HG03432 (cell line): ENCODE data around the gene MS4A18.
"Not testable (repeated sequence)": the region's sequence is repeated elsewhere in the genome, so short reads cannot be mapped to it uniquely, and the experiment has no call there.

ENCODE experiments used
- ATAC-seq: cut with Tn5 transposase; IDR thresholded peaks from one replicate; pipeline ENCODE4 v1.9.1; 2021; ENCODE audit warnings: mild to moderate bottlenecking, moderate library complexity; ENCODE audit not compliant: unreplicated experiment

MS4A18 gene

GRCh38 chr11:60724420-60724819 is at the start of gene MS4A18:
TSS of gene MS4A18 (plus strand) at chr11:60724720.
- no peak for ATAC-seq

GRCh38 chr11:60678231-60678630 is 46.3 kb upstream of the MS4A18 start:
- ATAC-seq: not testable (repeated sequence)

- no peak for ATAC-seq
These were observed 44.6 kb upstream of the MS4A18 start for GRCh38 chr11:60679879-60680278.

GRCh38 chr11:60680455-60681119 is 43.9 kb upstream of the MS4A18 start:
- no peak for ATAC-seq

- ATAC-seq: not testable (repeated sequence)
These were observed 40.0 kb upstream of the MS4A18 start for GRCh38 chr11:60684541-60684848.

- ATAC-seq: no peak
These were observed 32.9 kb upstream of the MS4A18 start for GRCh38 chr11:60691661-60692060.

- ATAC-seq: no peak
These were observed 25.2 kb upstream of the MS4A18 start, which contains the start of gene MS4A8 for GRCh38 chr11:60699284-60699691. TSS of gene MS4A8 (plus strand) at chr11:60699612. CDS start at chr11:60700861, 1,249 bp downstream.

GRCh38 chr11:60699936-60700335 is 24.6 kb upstream of the MS4A18 start:
- no peak for ATAC-seq

- no peak for ATAC-seq
These were observed 23.6 kb upstream of the MS4A18 start for GRCh38 chr11:60700689-60701468.

GRCh38 chr11:60701469-60701818 is 23.1 kb upstream of the MS4A18 start:
- ATAC-seq: no peak

GRCh38 chr11:60703374-60703773 is 21.1 kb upstream of the MS4A18 start:
- no peak for ATAC-seq

- ATAC-seq: no peak
These were observed 18.6 kb upstream of the MS4A18 start for GRCh38 chr11:60705895-60706294.

GRCh38 chr11:60706931-60707330 is 17.6 kb upstream of the MS4A18 start:
- ATAC-seq: no peak

GRCh38 chr11:60710482-60710881 is 14.0 kb upstream of the MS4A18 start:
- no peak for ATAC-seq

- no peak for ATAC-seq
These were observed 13.2 kb upstream of the MS4A18 start for GRCh38 chr11:60711276-60711675.

- not testable (repeated sequence) for ATAC-seq
These were observed 11.1 kb upstream of the MS4A18 start for GRCh38 chr11:60713423-60713822.

GRCh38 chr11:60717956-60718355 is 6.6 kb upstream of the MS4A18 start:
- ATAC-seq: no peak

- ATAC-seq: no peak
These were observed 5.8 kb upstream of the MS4A18 start for GRCh38 chr11:60718524-60719316.

- no peak for ATAC-seq
These were observed 5.1 kb upstream of the MS4A18 start for GRCh38 chr11:60719391-60719790.

GRCh38 chr11:60720460-60720859 is 4.1 kb upstream of the MS4A18 start:
- no peak for ATAC-seq

- ATAC-seq: no peak
These were observed 1.1 kb downstream of the MS4A18 start for GRCh38 chr11:60725592-60725991.

- ATAC-seq: no peak
These were observed 7.1 kb downstream of the MS4A18 start for GRCh38 chr11:60731586-60731985.
